ENCODE data around the gene RASGRF2. TPM values are rescaled to one million over a fixed set of nuclear protein-coding genes. Genes with fewer than 3 reads are reported as not detected.

RASGRF2 gene
- total and polyA plus RNA-seq, 8 donors = 1.1 to 2.7 (median 1.4) TPM

DNA sequence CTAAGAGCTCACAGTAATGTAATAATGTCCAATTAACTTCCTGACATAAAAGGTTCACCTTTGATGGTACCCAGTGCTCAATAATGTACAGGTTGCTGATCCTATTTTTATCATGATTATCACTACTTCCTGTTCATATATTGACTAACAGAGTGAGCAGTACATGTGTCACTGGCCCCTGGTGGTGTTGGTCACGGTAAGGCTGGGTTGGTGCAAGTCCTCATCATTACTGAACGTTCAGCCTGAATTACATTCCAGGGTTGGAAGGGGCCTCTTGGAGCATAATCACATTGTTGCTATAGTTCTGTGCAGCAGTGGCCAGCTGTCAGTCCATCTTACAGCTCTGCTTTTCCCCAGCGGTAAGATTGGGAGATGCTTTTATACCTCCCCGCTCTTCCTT is 248.7 kb downstream of the RASGRF2 start:
- peaks cover 0 to 15% (median 13%) of the 10 kb centered on the region in 3 donors for H3K4me1 ChIP-seq
- intact Hi-C loops (cut with DNase I) = no loop called here
- H3K27me3 ChIP-seq = no peaks in the 10 kb centered on the region
- TF ChIP-seq, protein P1, sequence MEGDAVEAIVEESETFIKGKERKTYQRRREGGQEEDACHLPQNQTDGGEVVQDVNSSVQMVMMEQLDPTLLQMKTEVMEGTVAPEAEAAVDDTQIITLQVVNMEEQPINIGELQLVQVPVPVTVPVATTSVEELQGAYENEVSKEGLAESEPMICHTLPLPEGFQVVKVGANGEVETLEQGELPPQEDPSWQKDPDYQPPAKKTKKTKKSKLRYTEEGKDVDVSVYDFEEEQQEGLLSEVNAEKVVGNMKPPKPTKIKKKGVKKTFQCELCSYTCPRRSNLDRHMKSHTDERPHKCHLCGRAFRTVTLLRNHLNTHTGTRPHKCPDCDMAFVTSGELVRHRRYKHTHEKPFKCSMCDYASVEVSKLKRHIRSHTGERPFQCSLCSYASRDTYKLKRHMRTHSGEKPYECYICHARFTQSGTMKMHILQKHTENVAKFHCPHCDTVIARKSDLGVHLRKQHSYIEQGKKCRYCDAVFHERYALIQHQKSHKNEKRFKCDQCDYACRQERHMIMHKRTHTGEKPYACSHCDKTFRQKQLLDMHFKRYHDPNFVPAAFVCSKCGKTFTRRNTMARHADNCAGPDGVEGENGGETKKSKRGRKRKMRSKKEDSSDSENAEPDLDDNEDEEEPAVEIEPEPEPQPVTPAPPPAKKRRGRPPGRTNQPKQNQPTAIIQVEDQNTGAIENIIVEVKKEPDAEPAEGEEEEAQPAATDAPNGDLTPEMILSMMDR (IDR thresholded peaks at IDR 0.05) = no peak
- DNase-seq (no peak), ATAC-seq (no peak), FAIRE-seq (no peak)
- no peaks in the 10 kb centered on the region for H3K9me3 ChIP-seq
- no peaks in the 10 kb centered on the region for H3K36me3 ChIP-seq
- no peak overlapping the region for H3K27ac ChIP-seq
- 90 to 95% methylated on average over 4 of the region's 4 CpGs for WGBS, 2 donors
- no peak overlapping the region for H3K4me3 ChIP-seq

DNA sequence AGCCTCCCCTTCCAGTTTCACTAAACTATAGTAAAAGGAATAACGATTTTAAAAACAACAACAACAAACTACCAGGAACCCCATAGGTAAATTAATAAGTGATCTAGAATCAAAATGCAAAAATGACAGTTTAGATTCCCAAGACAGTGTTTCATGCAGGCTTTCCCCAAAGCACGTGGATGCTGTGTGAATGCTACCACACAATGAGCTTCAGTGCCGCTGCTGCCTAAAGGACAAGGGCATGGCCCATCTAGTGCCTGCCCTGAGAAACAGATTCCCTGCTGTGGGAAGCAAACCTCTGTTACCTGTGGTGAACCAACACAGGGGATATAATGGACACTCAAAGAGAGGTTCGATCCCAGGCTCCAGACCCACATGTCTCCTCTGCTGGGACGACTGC is 249.2 kb downstream of the RASGRF2 start:
- 81 to 93% methylated on average over 5 of the region's 5 CpGs for WGBS, 2 donors
- H3K27me3 ChIP-seq = no peaks in the 10 kb centered on the region
- no peak overlapping the region for H3K4me3 ChIP-seq
- H3K36me3 ChIP-seq = no peaks in the 10 kb centered on the region
- H3K4me1 ChIP-seq = peaks cover 0 to 15% (median 13%) of the 10 kb centered on the region in 3 donors
- intact Hi-C loops (cut with DNase I) = no loop called here
- no peaks in the 10 kb centered on the region for H3K9me3 ChIP-seq
- DNase-seq (no peak), FAIRE-seq (no peak), ATAC-seq (no peak)
- TF ChIP-seq, protein P1 (IDR thresholded peaks at IDR 0.05) = no peak
- no peak overlapping the region for H3K27ac ChIP-seq

DNA sequence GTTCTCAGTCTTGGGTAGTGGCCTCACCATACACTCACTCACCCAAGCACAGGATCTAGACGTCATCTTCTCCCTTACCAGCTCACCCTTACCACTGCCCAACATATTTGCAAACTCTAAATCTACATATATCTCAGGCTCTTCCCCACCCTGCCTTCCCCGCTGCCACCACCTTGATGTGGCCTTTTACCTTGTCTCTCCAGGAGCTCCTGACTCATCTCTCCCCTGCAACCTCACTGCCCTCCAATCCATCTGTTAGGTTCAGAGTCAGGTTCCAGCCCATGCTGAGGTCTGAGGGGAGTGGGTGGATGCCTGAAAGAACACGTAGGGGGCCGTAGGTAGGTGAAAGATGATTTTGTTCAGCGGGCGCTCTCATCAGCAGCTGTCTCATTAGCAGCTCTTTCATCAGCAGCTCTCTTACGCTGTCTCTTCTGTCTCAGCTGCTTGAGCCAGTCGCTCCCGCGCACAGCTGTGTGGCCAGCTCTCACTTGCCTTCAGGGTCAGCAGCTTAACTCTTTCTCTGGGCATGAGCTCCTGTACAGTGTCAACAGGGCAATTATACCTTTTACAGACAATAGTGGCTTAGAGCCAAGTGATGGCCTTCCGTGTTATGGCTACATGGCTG is 249.8 kb downstream of the RASGRF2 start:
- DNase-seq (no peak), ATAC-seq (no peak), FAIRE-seq (no peak)
- Histone ChIP-seq H3K36me3 (no peaks in the 10 kb centered on the region), H3K27ac (no peak overlapping the region), H3K27me3 (no peaks in the 10 kb centered on the region), H3K9me3 (no peaks in the 10 kb centered on the region), H3K4me1 (peaks cover 0 to 15% (median 13%) of the 10 kb centered on the region in 3 donors), H3K4me3 (no peak overlapping the region)
- TF ChIP-seq, protein P1 (IDR thresholded peaks at IDR 0.05) = no peak
- intact Hi-C loops (cut with DNase I) = no loop called here
- WGBS, 2 donors = 89 to 92% methylated on average over 11 of the region's 11 CpGs

DNA sequence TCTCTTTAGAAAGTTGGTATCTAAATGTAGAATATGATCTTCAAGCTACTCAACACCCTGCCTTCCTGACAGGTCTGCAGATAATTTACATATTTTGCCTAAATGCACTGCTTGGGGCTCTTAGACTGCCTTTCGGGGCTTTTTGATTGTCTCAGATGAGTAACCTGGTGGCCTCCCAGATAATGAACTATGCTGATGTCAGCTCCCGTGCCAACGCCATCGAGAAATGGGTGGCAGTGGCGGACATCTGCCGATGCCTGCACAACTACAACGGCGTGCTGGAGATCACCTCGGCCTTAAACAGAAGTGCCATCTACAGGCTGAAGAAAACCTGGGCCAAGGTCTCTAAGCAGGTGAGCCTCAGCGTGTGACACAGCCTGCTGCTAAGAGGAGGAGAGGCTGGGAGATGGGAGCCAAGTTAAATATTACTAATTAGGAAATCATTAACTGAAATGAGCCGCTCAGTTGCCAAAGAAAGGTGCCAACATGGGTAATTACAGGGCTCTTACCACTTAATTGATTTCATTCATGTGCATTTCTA is 252.1 kb downstream of the RASGRF2 start:
- peak; percentile 95 to 97 (median 97) for ATAC-seq
- WGBS, 2 donors = 24% methylated on average over 11 of the region's 11 CpGs

More for the DNA sequence above, 252.1 kb downstream of the RASGRF2 start:
- no peaks in the 10 kb centered on the region for H3K27me3 ChIP-seq
- H3K27ac ChIP-seq = peak overlapping the region in 1 of 4 donors; percentile 42
- intact Hi-C loops (cut with DNase I) = no loop called here
- H3K9me3 ChIP-seq = no peaks in the 10 kb centered on the region
- H3K36me3 ChIP-seq = no peaks in the 10 kb centered on the region
- TF ChIP-seq, protein P1 (IDR thresholded peaks at IDR 0.05) = no peak
- no peak overlapping the region for H3K4me3 ChIP-seq
- DNase-seq (peak in 5 of 6 donors; percentile 59 to 69 (median 65)), FAIRE-seq (no peak)
- peaks cover 0 to 15% (median 13%) of the 10 kb centered on the region in 3 donors for H3K4me1 ChIP-seq
